H1 (cell line): ENCODE data around the gene LHPP.

Experiments
- CHD1 ChIP-seq: IDR thresholded peaks from 2 replicates; pipeline ENCODE4 v1.6.1; 2012; ENCODE audit warnings: low read depth, low read length, improper control_type of control experiment
- CTCF ChIP-seq, 3 experiments: IDR thresholded peaks; 1 replicate in 2 of 3; 2 replicates in 1 of 3; pipeline versions ENCODE4 v1.5.1 to v1.6.1; 2011; ENCODE audit warnings: low read length in 3 of 3, mild to moderate bottlenecking in 3 of 3, inconsistent platforms in 2 of 3, low read depth in 1 of 3, moderate library complexity in 1 of 3; ENCODE audit not compliant: insufficient read depth in 1 of 3; ENCODE audit errors: control extremely low read depth in 1 of 3
- RAD21 ChIP-seq, 2 experiments: IDR thresholded peaks in 1 of 2; conservative IDR thresholded peaks in 1 of 2; 2 replicates each; pipeline ENCODE4 v1.6.1; 2011; ENCODE audit warnings: low read depth in 2 of 2, low read length in 2 of 2, improper control_type of control experiment in 1 of 2, inconsistent platforms in 1 of 2, mild to moderate bottlenecking in 1 of 2, moderate library complexity in 1 of 2

- TF ChIP-seq CHD1 = no peak
- no peak for TF ChIP-seq CTCF (IDR thresholded peaks at IDR 0.05; ENCODE audit: control extremely low read depth in 1 of 3, insufficient read depth in 1 of 3, low read depth in 1 of 3, low read length in 3 of 3)
- TF ChIP-seq RAD21 (IDR thresholded peaks at IDR 0.05 in 1 of 2, conservative IDR thresholded peaks at IDR 0.05 in 1 of 2; ENCODE audit: low read depth in 2 of 2, low read length in 2 of 2) = no peak
Observed at GRCh38 chr10:124625831-124626238, 164.2 kb downstream of the LHPP start.
